Heart left ventricle (tissue), 16 donors: Measurements from ENCODE around the gene MLPH. TPM values are rescaled to one million over a fixed set of nuclear protein-coding genes. Genes with fewer than 3 reads are reported as not detected.

Experiments
- ATAC-seq, 4 donors: fragments of 200-7000 bp; cut with Tn5 transposase; one replicate each; pipeline ENCODE4 v1.9.1; 2020 to 2022; ENCODE audit warnings: moderate library complexity in 4 of 4, mild to moderate bottlenecking in 3 of 4, moderate number of reproducible peaks in 1 of 4
- DNase-seq, 5 donors: peaks; one replicate each; pipeline ENCODE4 v3.0.0-alpha.2; 2020
- H3K27ac ChIP-seq, 12 donors: fragments of 200-600 bp; sonication (generic) in 4 of 12; one replicate each; pipeline versions ENCODE4 v1.5.0 to v1.8.0; 2016 to 2022; ENCODE audit warnings: mild to moderate bottlenecking in 2 of 12
- H3K27me3 ChIP-seq, 9 donors: fragments of 200-600 bp; sonication (generic) in 2 of 9; one replicate each; pipeline versions ENCODE4 v1.5.1 to v1.8.0; 2016 to 2022; ENCODE audit warnings: mild to moderate bottlenecking in 3 of 9
- H3K36me3 ChIP-seq, 9 donors: fragments of 200-600 bp; sonication (generic) in 2 of 9; one replicate each; pipeline versions ENCODE4 v1.5.0 to v1.8.0; 2018 to 2022; ENCODE audit warnings: mild to moderate bottlenecking in 2 of 9
- H3K4me1 ChIP-seq, 12 donors: fragments of 200-600 bp; sonication (generic) in 4 of 12; one replicate each; pipeline versions ENCODE4 v1.5.0 to v1.8.0; 2016 to 2022; ENCODE audit warnings: mild to moderate bottlenecking in 3 of 12
- H3K4me3 ChIP-seq, 12 donors: fragments of 200-600 bp; sonication (generic) in 4 of 12; one replicate each; pipeline versions ENCODE4 v1.5.0 to v1.8.0; 2017 to 2022; ENCODE audit warnings: mild to moderate bottlenecking in 9 of 12, moderate library complexity in 4 of 12
- H3K9me3 ChIP-seq, 12 donors: fragments of 200-600 bp; sonication (generic) in 4 of 12; one replicate each; pipeline versions ENCODE4 v1.5.0 to v1.8.0; 2016 to 2022; ENCODE audit warnings: mild to moderate bottlenecking in 1 of 12
- CTCF ChIP-seq, 12 donors: fragments of 200-600 bp; sonication (generic) in 4 of 12; IDR thresholded peaks; one replicate each; pipeline versions ENCODE4 v1.5.0 to v1.8.0; 2018 to 2022; ENCODE audit warnings: antibody characterized with exemption in 12 of 12, mild to moderate bottlenecking in 5 of 12
- POLR2A ChIP-seq, 2 donors: fragments of 450-650 bp; IDR thresholded peaks; one replicate each; pipeline ENCODE4 v1.6.1; 2017; ENCODE audit warnings: antibody characterized with exemption in 2 of 2, mild to moderate bottlenecking in 2 of 2, moderate library complexity in 2 of 2
- WGBS, 4 donors: extraction: QIAGEN DNeasy Blood & Tissue Kit in 2 of 4; methylation state at CpG; one replicate each; pipeline versions ENCODE4 v1.1.5 to v1.1.7; 2013 to 2018; 5-methylcytosine and 5-hydroxymethylcytosine counted together
- intact Hi-C, 10 donors: fragments of 100-400 bp; cut with DNase I; formaldehyde crosslinking; loops; one replicate each; pipeline versions ENCODE4 v1.11.1 to v1.14.2; 2022
- polyA plus RNA-seq, 2 donors: library from polyadenylated mRNA; stranded (reverse); fragments of 200-250 nt; gene quantifications; one replicate each; pipeline ENCODE4 v1.2.3, GENCODE V29; 2013
- total RNA-seq, 9 donors: library from RNA; depleted of rRNA in 2 of 9; stranded (reverse); fragments of >200 nt in 2 of 9; fragmentation: NEBNext Ultra II Directional in 3 of 9; extraction: Animal tissue kit (Norgen Biotek cat#: 25700) in 3 of 9; gene quantifications; one replicate each; pipeline versions ENCODE4 v1.1.0 to v1.2.4, GENCODE V29; 2016 to 2023
- donor health status: ischemic (EF 13 %, LVEDD 7.1; RV severe dilation, severe dysfunction).
- donor health status: healthy with polysubstance abuse.
- donor health status: DM: no; HTN: yes; CAD: no.
- donor health status: DM: no; HTN: no; CAD: no.
- donor health status: ischemic (EF 25% LVEDD 6.9; RV normal size, moderate dysfunction).
- donor health status: ischemic (EF 25% LVEDD 5.7; RV mildly dilated, moderate dysfunction).
- donor health status: healthy.
- donor health status: DM: yes; HTN: yes; CAD: no.
- donor health status: ischemic (EF 35%, LVEDD 5.7; RV mildly dilated, moderate dysfunction).
- donor health status: nonischemic (EF 11% LVEDD 7.7; RV severe dilation, severe dysfunction).
- donor health status: DM: yes; HTN: yes; CAD: no.
- donor health status: PGD.
- donor health status: ischemic (EF 29% LVEDD 5.4; RV normal size, mild dysfunction).
- donor health status: nonischemic (EF 23%, LVEDD 6.1; RV moderate dilation, normal function).

MLPH gene
- total and polyA plus RNA-seq, 11 donors = 18.3 to 60.3 (median 30.7) TPM

DNA sequence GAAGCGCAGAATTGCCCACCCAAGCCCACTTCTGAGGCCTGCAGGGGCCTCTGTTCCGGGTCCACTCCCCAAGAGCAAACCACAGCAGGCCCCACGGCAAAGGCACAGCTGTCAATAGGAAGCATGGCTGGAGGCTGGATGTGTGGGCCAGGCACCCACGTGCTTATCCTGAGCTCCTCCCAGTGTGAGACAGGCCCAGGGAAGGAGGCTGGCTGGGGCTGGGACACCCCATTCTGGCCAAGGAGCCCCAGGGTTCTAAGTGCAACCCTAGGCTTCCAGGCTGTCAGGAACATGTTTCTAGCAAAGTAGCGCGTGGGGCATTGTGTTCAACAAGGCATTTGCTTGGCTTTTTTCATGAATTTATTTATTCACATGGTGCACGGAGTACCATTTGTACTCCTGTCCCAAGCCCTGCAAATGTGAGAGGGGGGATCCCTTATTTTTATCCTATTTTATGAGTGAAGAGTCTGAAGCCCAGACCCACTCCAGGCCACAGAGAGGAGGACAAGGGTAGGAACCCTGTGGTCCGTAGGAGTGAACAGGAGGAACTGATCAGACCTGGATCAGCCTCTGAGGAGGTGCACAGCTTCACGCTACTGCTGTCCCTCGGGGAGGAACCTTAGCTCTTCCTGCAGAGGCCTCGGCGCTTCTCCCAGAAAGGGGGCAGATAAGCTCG lies 109.6 kb downstream of the MLPH start:
- Histone ChIP-seq H3K9me3 (no peaks in the 10 kb centered on the region), H3K4me1 (peaks cover 0 to 47% (median 24%) of the 10 kb centered on the region in 12 donors), H3K27me3 (no peaks in the 10 kb centered on the region), H3K36me3 (no peaks in the 10 kb centered on the region), H3K27ac (peak overlapping the region in 4 of 12 donors; percentile 10 to 50 (median 30)), H3K4me3 (no peak overlapping the region)
- WGBS, 4 donors = 85 to 87% (median 86%) methylated on average over 13 of the region's 13 CpGs
- intact Hi-C loops = loop anchor here in 4 of 10 donors (5.0 to 10.0 kb wide), 3 partner anchors 48 to 151 kb away; no protein-coding TSS in a partner anchor
- DNase-seq (no peak), ATAC-seq (no peak)
- TF ChIP-seq CTCF (IDR thresholded peaks at IDR 0.05) = no peak
- no peak for TF ChIP-seq POLR2A (IDR thresholded peaks at IDR 0.05)

- ATAC-seq = no peak
- 88 to 95% (median 92%) methylated on average over 29 of the region's 29 CpGs for WGBS, 4 donors
- Histone ChIP-seq H3K36me3 (no peaks in the 10 kb centered on the region), H3K9me3 (no peaks in the 10 kb centered on the region), H3K27me3 (no peaks in the 10 kb centered on the region), H3K27ac (peak overlapping the region in 1 of 12 donors; percentile 39), H3K4me1 (peaks cover 0 to 50% (median 25%) of the 10 kb centered on the region in 12 donors), H3K4me3 (no peak overlapping the region)
- TF ChIP-seq POLR2A (IDR thresholded peaks at IDR 0.05) (no peak), CTCF (IDR thresholded peaks at IDR 0.05) (no peak)
- no peak for DNase-seq
- intact Hi-C loops = loop anchor here in 4 of 10 donors (5.0 to 10.0 kb wide), 3 partner anchors 47 to 150 kb away; no protein-coding TSS in a partner anchor
These were observed 110.4 kb downstream of the MLPH start for GRCh38 chr2:237597196-237598145.

DNA sequence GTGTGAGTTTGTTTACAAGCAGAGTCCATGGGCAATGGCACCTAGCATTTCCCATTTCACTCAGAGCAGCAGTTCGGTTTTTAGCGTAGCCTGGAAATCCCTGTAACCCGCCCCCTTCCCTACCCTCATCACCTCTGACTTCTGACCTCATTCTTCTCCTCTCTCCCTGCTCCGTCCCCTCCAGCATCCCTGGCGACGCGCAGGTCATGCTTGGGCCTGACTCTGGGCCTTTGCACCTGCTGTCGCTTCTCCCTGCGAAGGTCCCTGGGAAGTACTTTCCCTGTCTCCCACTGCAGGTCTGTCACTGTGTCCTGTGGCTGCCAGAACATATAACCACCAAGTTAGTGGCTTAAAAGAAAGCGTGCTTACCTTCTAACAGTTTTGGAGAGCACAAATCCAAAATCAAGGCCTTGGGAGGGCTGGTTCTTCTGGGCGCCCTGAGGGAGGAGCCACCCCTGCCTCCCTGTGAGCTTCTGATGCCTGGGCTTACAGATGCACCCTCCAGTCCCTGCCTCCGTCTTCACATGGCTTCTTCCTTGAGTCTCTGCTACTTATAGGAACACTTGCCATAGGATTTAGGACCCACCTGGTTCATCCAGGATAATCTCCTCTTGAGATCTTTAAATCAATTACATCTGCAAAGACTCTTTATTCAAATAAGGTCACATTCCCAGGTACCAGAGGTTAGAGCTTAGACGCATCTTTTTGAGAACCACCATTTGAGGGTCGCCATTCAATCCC lies 111.6 kb downstream of the MLPH start:
- Histone ChIP-seq H3K36me3 (no peaks in the 10 kb centered on the region), H3K4me1 (peaks cover 0 to 54% (median 28%) of the 10 kb centered on the region in 12 donors), H3K27me3 (no peaks in the 10 kb centered on the region), H3K9me3 (no peaks in the 10 kb centered on the region), H3K4me3 (no peak overlapping the region), H3K27ac (peak overlapping the region in 5 of 12 donors; percentile 38 to 91 (median 85))
- ATAC-seq = no peak
- DNase-seq = peak in 1 of 5 donors; percentile 8
- 79 to 96% (median 93%) methylated on average over 14 of the region's 14 CpGs for WGBS, 4 donors
- intact Hi-C loops = loop anchor here in 4 of 10 donors (5.0 to 10.0 kb wide), 3 partner anchors 46 to 149 kb away; no protein-coding TSS in a partner anchor
- TF ChIP-seq POLR2A (IDR thresholded peaks at IDR 0.05) = no peak
- TF ChIP-seq CTCF (IDR thresholded peaks at IDR 0.05) = no peak
